Measurements from ENCODE around the gene BMPER.

The BMPER gene

DNA sequence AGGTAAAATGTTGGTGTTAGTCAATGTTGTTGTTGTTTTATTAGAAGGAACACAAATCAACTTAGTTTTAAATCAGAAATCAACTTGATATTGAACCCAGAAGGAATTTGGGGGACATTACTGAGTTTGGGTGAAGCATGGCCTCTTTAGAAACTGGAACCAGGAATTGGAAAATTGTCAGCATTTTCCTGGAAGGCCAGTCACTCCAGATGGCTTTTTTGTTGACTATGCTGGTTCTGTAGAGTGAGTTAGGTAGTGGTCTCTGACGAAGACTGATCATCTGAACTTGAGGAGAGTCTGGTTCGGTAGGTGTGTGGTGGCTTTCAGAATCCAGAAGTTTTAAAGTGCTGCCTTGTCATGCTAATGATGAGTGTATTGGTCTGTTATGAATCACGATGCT lies 111.5 kb downstream of the BMPER start:
- Histone ChIP-seq H3K4me3 (ENCODE audit: low read depth in 1 of 2, low read length in 2 of 2) (no peak overlapping the region), H3K27ac (ENCODE audit: low read depth, low read length) (no peak overlapping the region), H3K27me3 (ENCODE audit: control insufficient read depth in 1 of 2, insufficient read depth in 2 of 2, low read length in 2 of 2) (no peaks in the 10 kb centered on the region), H3K9ac (ENCODE audit: low read length) (no peak overlapping the region), H3K9me3 (ENCODE audit: low read length) (no peaks in the 10 kb centered on the region), H3K36me3 (ENCODE audit: insufficient read depth, low read length) (no peaks in the 10 kb centered on the region), H3K4me1 (ENCODE audit: insufficient read depth, low read length) (no peaks in the 10 kb centered on the region)

DNA sequence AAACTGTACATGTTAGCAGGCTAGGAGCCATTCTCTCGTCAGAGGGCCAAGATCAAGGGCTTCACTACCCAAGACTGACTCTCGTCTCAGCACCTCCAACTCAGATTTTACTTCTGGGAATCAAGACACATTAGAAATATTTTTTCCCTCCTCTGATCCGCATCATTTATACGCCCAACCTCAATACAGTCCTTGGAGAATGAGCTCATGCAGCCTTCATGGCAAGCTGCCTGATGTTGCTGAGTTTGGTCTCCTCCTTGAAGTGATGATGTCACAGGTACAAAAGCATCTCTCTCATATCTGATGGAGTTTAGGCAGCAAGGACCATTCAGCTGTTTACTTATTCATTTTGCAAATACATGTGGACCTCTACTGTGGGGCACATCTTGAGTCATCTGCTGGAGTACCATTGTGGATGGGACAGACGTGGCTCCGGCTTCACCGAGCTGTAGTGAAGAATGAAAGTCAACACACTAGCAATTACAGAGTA lies 114.0 kb downstream of the BMPER start:
- Histone ChIP-seq H3K27ac (ENCODE audit: low read depth, low read length) (no peak overlapping the region), H3K9ac (ENCODE audit: low read length) (no peak overlapping the region), H3K36me3 (ENCODE audit: insufficient read depth, low read length) (no peaks in the 10 kb centered on the region), H3K27me3 (ENCODE audit: control insufficient read depth in 1 of 2, insufficient read depth in 2 of 2, low read length in 2 of 2) (no peaks in the 10 kb centered on the region), H3K4me3 (ENCODE audit: low read depth in 1 of 2, low read length in 2 of 2) (no peak overlapping the region), H3K4me1 (ENCODE audit: insufficient read depth, low read length) (no peaks in the 10 kb centered on the region), H3K9me3 (ENCODE audit: low read length) (no peaks in the 10 kb centered on the region)

DNA sequence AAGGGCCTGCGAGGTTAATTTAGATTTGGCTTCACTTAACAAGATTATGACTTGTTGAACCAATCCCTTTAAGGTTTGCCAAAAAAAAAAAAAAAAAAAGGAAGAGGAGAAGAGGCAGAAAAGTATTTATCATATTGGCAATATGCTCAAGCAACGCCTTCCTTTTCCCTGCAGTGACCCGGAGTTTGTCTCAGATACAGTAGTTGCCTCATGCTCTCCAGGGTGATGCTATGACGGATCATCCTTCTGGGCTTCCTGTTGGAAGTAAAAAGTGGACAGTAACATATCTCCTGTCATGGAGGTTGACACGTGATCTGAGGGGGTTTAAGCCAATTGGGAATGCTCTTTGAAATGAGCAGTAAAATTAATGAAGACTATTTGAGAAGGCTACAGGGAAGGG lies 117.3 kb downstream of the BMPER start:
- Histone ChIP-seq H3K36me3 (ENCODE audit: insufficient read depth, low read length) (no peaks in the 10 kb centered on the region), H3K9me3 (ENCODE audit: low read length) (no peaks in the 10 kb centered on the region), H3K4me1 (ENCODE audit: insufficient read depth, low read length) (no peaks in the 10 kb centered on the region), H3K4me3 (ENCODE audit: low read depth in 1 of 2, low read length in 2 of 2) (no peak overlapping the region), H3K27ac (ENCODE audit: low read depth, low read length) (no peak overlapping the region), H3K27me3 (ENCODE audit: control insufficient read depth in 1 of 2, insufficient read depth in 2 of 2, low read length in 2 of 2) (no peaks in the 10 kb centered on the region), H3K9ac (ENCODE audit: low read length) (no peak overlapping the region)

DNA sequence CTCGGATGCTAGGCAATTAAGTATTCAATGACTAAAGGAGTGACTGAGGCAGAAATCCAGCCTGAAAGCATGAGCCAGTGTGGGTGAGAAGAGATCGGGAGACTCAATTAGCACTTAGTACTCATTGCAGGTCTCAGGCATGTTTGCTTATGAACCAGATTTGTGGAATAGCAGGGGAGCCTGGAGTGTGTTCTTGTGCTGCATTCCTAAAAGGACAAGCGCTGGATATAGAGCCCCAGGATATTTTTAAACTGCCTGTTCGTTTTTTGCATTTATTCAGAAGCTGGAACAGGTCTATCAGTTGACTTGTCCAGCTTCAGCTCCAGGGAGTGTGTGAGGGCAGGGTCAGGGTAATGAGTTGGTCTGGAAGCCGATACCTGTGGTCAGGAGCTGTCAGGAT lies 120.3 kb downstream of the BMPER start:
- no peak overlapping the region for H3K27ac ChIP-seq (ENCODE audit: low read depth, low read length)
- no peaks in the 10 kb centered on the region for H3K27me3 ChIP-seq (ENCODE audit: control insufficient read depth in 1 of 2, insufficient read depth in 2 of 2, low read length in 2 of 2)
- no peak overlapping the region for H3K4me3 ChIP-seq (ENCODE audit: low read depth in 1 of 2, low read length in 2 of 2)
- no peaks in the 10 kb centered on the region for H3K36me3 ChIP-seq (ENCODE audit: insufficient read depth, low read length)
- no peak overlapping the region for H3K9ac ChIP-seq (ENCODE audit: low read length)
- no peaks in the 10 kb centered on the region for H3K4me1 ChIP-seq (ENCODE audit: insufficient read depth, low read length)
- no peaks in the 10 kb centered on the region for H3K9me3 ChIP-seq (ENCODE audit: low read length)

DNA sequence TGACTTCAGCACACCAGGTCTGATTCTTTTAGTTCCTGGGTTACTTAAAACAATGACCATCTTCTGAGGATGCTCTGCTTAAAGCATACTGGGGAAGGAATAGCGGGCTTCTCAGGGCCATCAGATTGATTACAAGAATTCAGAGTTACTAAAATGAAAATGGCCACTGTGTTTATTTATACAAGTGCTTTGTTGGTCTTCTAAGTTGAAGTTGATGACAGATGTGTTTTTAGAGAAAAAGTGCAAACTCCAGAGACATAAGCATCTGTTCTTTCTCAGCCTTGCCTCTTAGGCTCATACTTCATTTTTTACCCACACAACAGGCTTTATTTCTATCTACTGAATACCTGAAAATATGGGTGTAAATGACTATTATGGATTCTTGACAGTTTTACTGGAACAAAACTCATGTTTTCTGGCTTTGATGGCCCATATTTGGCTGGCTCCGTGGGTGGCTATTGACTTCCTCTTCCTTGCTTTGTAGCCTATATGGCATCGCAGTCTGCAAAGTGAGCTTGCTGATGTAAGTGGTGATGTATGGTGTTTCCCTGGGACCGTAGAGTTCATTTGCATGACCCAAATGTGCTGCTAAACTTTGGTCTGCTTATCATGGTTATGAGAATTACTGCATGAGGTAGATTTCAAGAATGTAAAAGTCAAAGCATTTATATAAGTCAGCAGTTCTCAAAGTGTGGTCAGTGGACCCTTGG lies 121.3 kb downstream of the BMPER start:
- Histone ChIP-seq H3K4me1 (ENCODE audit: insufficient read depth, low read length) (no peaks in the 10 kb centered on the region), H3K36me3 (ENCODE audit: insufficient read depth, low read length) (no peaks in the 10 kb centered on the region), H3K9ac (ENCODE audit: low read length) (no peak overlapping the region), H3K9me3 (ENCODE audit: low read length) (no peaks in the 10 kb centered on the region), H3K27ac (ENCODE audit: low read depth, low read length) (no peak overlapping the region), H3K27me3 (ENCODE audit: control insufficient read depth in 1 of 2, insufficient read depth in 2 of 2, low read length in 2 of 2) (no peaks in the 10 kb centered on the region), H3K4me3 (ENCODE audit: low read depth in 1 of 2, low read length in 2 of 2) (no peak overlapping the region)

DNA sequence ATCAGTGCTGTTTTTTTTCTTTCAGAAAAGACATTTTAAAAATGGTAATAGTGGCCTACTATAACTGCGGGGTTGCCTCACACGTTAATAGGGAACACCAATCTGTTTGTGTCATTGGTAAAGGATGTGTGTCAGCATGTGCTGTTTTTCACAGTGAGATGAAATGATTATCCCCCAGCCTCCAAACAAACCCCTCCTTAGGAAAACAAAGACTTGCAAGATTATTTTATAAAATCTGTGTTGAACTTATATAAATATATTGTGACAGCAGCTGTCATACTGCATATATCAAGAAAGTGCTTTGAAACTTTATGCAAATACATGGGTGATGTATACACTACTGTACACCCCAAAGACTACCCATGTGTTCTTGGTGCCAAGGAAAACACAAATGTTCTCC lies 125.8 kb downstream of the BMPER start:
- H3K27me3 ChIP-seq (ENCODE audit: control insufficient read depth in 1 of 2, insufficient read depth in 2 of 2, low read length in 2 of 2), result no peaks in the 10 kb centered on the region
- no peak overlapping the region for H3K9ac ChIP-seq (ENCODE audit: low read length)
- H3K4me3 ChIP-seq (ENCODE audit: low read depth in 1 of 2, low read length in 2 of 2), result no peak overlapping the region
- no peaks in the 10 kb centered on the region for H3K36me3 ChIP-seq (ENCODE audit: insufficient read depth, low read length)
- no peaks in the 10 kb centered on the region for H3K9me3 ChIP-seq (ENCODE audit: low read length)
- no peak overlapping the region for H3K27ac ChIP-seq (ENCODE audit: low read depth, low read length)
- no peaks in the 10 kb centered on the region for H3K4me1 ChIP-seq (ENCODE audit: insufficient read depth, low read length)

DNA sequence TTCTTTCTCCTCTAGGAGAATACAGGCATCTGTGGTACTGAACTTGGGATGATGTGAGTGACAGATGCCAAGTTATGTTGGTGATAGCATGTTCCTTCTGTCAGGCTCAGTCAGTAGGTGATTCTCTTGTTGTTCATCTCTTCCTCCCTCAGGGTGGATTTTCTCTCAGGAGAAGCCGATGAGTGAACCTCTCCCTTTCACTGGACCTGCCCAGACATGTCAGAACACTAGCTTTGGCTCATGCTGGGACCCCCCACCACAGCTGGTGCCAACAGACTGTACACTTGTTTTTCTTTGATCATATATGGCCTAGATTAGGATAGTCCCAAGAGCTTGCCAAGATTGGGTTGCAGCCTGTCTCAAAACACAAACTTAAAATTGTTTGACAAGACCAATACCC lies 129.4 kb downstream of the BMPER start:
- no peaks in the 10 kb centered on the region for H3K36me3 ChIP-seq (ENCODE audit: insufficient read depth, low read length)
- no peaks in the 10 kb centered on the region for H3K4me1 ChIP-seq (ENCODE audit: insufficient read depth, low read length)
- H3K27ac ChIP-seq (ENCODE audit: low read depth, low read length), result no peak overlapping the region
- no peak overlapping the region for H3K9ac ChIP-seq (ENCODE audit: low read length)
- H3K27me3 ChIP-seq (ENCODE audit: control insufficient read depth in 1 of 2, insufficient read depth in 2 of 2, low read length in 2 of 2), result no peaks in the 10 kb centered on the region
- H3K4me3 ChIP-seq (ENCODE audit: low read depth in 1 of 2, low read length in 2 of 2), result no peak overlapping the region
- no peaks in the 10 kb centered on the region for H3K9me3 ChIP-seq (ENCODE audit: low read length)

DNA sequence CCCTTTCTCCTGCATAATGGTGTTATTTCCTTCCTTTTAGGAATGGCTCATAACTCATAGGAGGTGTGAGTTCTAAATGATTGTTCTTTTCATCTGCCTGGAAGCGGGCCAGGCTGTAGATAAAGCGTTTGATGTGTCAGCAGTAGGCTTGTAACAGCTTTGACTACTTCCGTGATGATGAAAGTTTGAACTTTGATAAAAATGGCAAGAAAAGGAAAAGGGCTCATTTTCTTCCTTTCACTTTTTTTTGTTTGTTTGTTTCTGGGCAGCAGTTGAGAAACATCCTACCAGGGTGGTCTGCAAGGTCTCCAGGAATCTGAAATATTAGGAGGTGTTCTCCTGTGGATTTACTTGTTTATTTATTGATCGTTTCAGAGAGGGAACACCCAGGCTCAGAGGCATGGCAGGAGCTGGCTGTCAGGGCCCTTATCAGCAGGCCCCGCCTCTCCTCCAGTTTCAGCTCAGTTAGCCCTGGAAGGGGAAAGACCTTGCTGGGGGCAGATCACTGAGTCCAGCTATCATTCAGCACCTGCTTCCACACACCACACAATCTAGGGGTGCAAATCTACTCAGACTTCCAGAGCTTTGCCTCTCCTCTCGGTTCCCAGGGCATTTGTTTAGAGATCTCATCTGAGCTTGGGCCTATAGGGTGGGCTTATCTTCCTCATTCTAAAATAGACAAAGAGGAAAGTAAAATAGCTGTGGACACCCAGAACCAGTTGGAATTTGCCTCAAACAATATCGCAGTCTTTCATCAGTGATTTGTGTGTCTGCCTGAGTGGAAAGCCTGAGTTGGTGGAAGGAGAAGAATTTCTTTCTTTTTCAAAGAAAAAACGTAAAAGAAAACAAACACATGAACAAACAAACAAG lies 130.9 kb downstream of the BMPER start:
- Histone ChIP-seq H3K4me3 (ENCODE audit: low read depth in 1 of 2, low read length in 2 of 2) (no peak overlapping the region), H3K27me3 (ENCODE audit: control insufficient read depth in 1 of 2, insufficient read depth in 2 of 2, low read length in 2 of 2) (no peaks in the 10 kb centered on the region), H3K4me1 (ENCODE audit: insufficient read depth, low read length) (no peaks in the 10 kb centered on the region), H3K27ac (ENCODE audit: low read depth, low read length) (no peak overlapping the region), H3K9ac (ENCODE audit: low read length) (no peak overlapping the region), H3K9me3 (ENCODE audit: low read length) (no peaks in the 10 kb centered on the region), H3K36me3 (ENCODE audit: insufficient read depth, low read length) (no peaks in the 10 kb centered on the region)

DNA sequence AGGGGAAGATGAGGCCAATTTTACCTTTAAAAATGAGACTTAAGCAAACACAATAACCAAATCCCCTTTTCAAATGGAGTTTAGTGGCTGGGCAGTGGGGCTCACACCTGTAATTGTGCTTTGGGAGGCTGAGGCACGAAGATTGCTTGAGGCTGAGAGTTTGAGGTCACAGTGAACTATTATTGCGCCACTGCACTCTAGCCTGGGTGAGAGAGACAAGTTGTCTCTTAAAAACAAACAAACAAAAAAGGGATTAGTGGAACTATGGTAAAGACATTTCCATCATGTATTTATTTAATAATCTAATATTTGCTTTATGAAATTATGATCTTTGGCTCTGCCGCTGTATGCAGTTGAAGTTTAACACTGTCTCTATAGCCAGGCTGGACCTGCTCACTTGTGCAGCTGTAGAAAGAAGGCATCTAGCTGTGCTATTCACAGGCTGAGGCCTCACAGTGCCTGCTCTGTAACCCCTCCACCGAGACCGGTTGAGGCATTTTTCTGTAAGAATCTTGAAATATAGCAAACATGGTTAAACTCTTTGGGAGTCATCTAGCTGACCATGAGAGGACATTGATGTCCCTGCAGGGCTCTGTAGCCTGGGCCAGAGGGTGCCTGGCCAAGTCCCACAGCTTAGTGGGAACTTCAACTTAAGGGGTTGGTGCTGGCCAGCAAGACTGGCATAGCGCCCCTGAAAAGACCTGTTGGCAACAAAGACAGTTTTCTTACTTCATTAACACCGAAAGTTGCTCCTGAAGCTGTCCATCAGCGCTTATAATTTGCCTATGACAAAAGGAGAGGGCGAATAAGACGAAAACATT lies 131.8 kb downstream of the BMPER start:
- Histone ChIP-seq H3K9ac (ENCODE audit: low read length) (no peak overlapping the region), H3K27me3 (ENCODE audit: control insufficient read depth in 1 of 2, insufficient read depth in 2 of 2, low read length in 2 of 2) (no peaks in the 10 kb centered on the region), H3K27ac (ENCODE audit: low read depth, low read length) (no peak overlapping the region), H3K4me1 (ENCODE audit: insufficient read depth, low read length) (no peaks in the 10 kb centered on the region), H3K9me3 (ENCODE audit: low read length) (no peaks in the 10 kb centered on the region), H3K4me3 (ENCODE audit: low read depth in 1 of 2, low read length in 2 of 2) (no peak overlapping the region), H3K36me3 (ENCODE audit: insufficient read depth, low read length) (no peaks in the 10 kb centered on the region)

DNA sequence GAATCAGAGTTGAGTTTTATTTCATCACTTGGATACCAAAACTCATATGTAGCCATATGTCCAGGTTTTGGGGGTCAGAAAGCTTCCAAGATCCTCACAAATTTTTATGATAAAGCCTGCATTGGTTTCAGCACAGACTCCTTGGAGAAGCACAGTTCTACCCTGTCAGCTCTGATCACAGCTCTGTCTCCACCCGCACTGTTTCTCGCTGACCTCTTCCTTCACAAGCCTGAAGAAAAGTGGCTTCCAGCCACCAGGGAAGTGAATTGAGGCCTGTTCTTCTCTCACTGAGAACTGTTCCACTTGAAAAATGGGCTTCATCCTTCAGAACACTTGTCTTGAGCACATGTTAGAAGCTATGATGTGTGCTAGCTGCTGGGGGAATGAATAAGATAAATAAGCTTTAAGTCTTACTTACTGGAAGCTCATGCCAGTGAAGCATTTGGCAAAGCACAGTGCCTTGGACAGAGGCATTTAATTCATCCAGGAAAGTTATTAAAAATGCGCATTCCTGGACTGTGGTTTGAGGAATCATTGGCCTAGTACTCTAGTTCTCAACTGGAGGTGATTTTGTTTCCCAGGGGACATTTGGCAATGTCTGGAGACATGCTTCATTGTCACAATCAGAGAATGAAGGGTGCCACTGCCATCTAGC lies 133.6 kb downstream of the BMPER start:
- no peak overlapping the region for H3K9ac ChIP-seq (ENCODE audit: low read length)
- H3K36me3 ChIP-seq (ENCODE audit: insufficient read depth, low read length), result no peaks in the 10 kb centered on the region
- H3K9me3 ChIP-seq (ENCODE audit: low read length), result no peaks in the 10 kb centered on the region
- H3K27ac ChIP-seq (ENCODE audit: low read depth, low read length), result no peak overlapping the region
- no peaks in the 10 kb centered on the region for H3K27me3 ChIP-seq (ENCODE audit: control insufficient read depth in 1 of 2, insufficient read depth in 2 of 2, low read length in 2 of 2)
- H3K4me3 ChIP-seq (ENCODE audit: low read depth in 1 of 2, low read length in 2 of 2), result no peak overlapping the region
- no peaks in the 10 kb centered on the region for H3K4me1 ChIP-seq (ENCODE audit: insufficient read depth, low read length)

DNA sequence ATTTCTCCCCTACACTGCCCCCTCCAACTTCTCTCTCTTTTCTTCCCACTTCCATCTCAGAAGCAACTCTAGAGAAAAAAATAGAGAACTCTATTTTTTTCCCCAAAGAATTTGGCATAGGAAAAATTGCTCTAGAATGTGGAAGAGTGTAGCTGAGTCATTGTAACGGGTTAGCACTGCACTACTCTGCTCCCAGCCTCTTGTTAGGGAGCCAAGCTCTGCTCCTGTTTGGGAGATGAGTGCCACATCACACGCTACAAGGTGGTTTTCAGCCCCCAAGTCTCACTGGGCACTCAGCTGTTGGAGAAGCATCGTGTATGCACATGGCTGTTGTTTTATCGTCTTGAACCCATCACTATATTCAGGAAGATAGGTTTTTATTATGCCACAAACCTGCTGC lies 136.4 kb downstream of the BMPER start:
- Histone ChIP-seq H3K36me3 (ENCODE audit: insufficient read depth, low read length) (no peaks in the 10 kb centered on the region), H3K27ac (ENCODE audit: low read depth, low read length) (no peak overlapping the region), H3K9me3 (ENCODE audit: low read length) (no peaks in the 10 kb centered on the region), H3K27me3 (ENCODE audit: control insufficient read depth in 1 of 2, insufficient read depth in 2 of 2, low read length in 2 of 2) (no peaks in the 10 kb centered on the region), H3K4me1 (ENCODE audit: insufficient read depth, low read length) (no peaks in the 10 kb centered on the region), H3K4me3 (ENCODE audit: low read depth in 1 of 2, low read length in 2 of 2) (no peak overlapping the region), H3K9ac (ENCODE audit: low read length) (no peak overlapping the region)
